ENCODE data around the gene ARAP2. TPM values are rescaled to one million over a fixed set of nuclear protein-coding genes. Genes with fewer than 3 reads are reported as not detected.

ARAP2 gene
- total RNA-seq, 4 donors from 2014 or later: 82.8 to 136 (median 105) TPM

GRCh38 chr4:36178484-36178883 lies 65.8 kb downstream of the ARAP2 start:
- WGBS, 2 donors: 78 to 81% methylated on average over 3 of the region's 3 CpGs
- no peak for TF ChIP-seq CTCF (IDR thresholded peaks at IDR 0.05)
- no peak for TF ChIP-seq POLR2A (IDR thresholded peaks at IDR 0.05)
- intact Hi-C loops (cut with DNase I; ENCODE audit: low total_unique reads): no loop called here
- no peak overlapping the region for H3K4me3 ChIP-seq (ENCODE audit: low read depth, poor library complexity, severe bottlenecking)
- DNase-seq (ENCODE audit: low spot score in 2 of 2): no peak

DNA sequence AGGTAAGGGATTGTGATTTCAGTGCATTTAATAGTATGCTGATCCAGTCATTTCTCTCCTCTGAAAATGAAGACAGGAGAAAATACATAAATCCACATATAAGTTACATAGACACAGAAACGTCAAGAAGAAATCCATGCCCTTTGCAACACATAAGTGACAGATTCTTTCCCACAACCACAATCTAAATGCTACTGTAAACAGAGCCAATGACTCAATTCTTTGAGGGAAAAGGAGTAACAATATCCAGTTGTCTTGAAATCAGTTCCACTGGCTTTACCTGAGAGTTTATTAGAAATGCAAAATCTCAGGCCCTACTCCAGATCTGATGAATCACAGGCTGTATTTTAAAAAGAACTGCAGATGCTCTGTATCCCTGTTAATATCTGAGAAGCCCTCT lies 66.4 kb downstream of the ARAP2 start:
- intact Hi-C loops (cut with DNase I; ENCODE audit: low total_unique reads): no loop called here
- TF ChIP-seq CTCF (IDR thresholded peaks at IDR 0.05): no peak
- no peak for DNase-seq (ENCODE audit: low spot score in 2 of 2)
- 62 to 73% methylated on average over 1 of the region's 1 CpG for WGBS, 2 donors
- no peak overlapping the region for H3K4me3 ChIP-seq (ENCODE audit: low read depth, poor library complexity, severe bottlenecking)

DNA sequence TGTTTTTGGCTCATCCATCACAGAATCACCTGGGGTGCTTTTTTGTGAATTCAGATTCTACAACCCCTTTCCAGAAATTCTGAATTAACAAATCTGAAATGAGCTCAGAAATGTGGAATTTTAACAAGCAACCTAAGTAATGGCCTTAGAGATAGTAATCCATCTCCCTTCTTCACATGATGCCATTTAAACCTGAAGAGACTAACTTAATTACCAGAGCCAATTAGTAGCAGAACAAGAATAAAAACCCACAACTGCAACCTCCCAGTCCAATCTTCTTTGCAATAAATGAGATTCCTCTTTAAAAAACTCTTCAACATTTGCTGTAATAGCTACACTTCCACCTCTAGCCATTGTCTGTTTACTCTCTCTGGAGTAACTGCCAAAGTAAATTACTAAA lies 69.7 kb downstream of the ARAP2 start:
- intact Hi-C loops (cut with DNase I; ENCODE audit: low total_unique reads): no loop called here
- H3K4me3 ChIP-seq (ENCODE audit: low read depth, poor library complexity, severe bottlenecking): no peak overlapping the region
- DNase-seq (ENCODE audit: low spot score in 2 of 2): no peak
- TF ChIP-seq CTCF (IDR thresholded peaks at IDR 0.05) (no peak), POLR2A (IDR thresholded peaks at IDR 0.05) (no peak)

DNA sequence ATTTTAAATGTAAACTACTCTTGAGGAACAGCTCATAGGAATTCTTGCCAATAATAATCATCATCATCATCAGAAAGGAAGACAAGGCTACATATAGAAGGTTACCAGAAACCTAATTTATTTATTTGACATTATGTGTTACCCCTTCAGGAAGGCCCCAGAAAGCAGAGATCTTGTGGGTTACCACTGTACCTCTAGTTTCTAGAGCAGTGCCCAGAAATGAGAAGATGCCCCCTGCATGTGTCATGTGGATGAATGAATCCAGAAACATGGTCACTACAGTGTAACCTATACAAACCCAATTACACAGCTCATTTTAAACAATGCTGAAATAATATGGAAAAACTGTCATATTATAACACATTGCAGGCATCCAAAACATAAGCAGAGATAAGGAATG lies 70.4 kb downstream of the ARAP2 start:
- TF ChIP-seq POLR2A (IDR thresholded peaks at IDR 0.05): no peak
- TF ChIP-seq CTCF (IDR thresholded peaks at IDR 0.05): no peak
- no peak overlapping the region for H3K4me3 ChIP-seq (ENCODE audit: low read depth, poor library complexity, severe bottlenecking)
- intact Hi-C loops (cut with DNase I; ENCODE audit: low total_unique reads): no loop called here
- no peak for DNase-seq (ENCODE audit: low spot score in 2 of 2)

DNA sequence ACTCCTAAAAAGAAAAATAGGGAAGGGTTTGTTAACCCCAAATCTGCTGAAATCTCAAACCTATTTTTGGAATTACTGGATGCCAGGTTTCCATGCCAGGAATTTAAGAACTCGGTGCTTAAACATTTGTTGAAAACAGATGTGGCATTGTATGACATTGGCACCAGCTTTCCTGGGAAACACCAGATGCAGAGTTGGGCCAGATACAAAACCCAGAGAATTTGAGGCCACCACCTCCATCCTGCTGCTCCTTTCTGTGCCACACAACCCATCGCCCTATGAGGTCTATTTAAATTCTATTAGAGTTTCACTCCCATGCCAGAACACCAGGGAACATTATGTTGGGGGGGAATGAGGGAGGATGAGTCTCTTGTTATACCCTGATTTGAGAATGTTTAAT lies 71.7 kb downstream of the ARAP2 start:
- intact Hi-C loops (cut with DNase I; ENCODE audit: low total_unique reads): no loop called here
- WGBS, 2 donors: 39 to 51% methylated on average over 2 of the region's 2 CpGs
- no peak overlapping the region for H3K4me3 ChIP-seq (ENCODE audit: low read depth, poor library complexity, severe bottlenecking)
- no peak for DNase-seq (ENCODE audit: low spot score in 2 of 2)
- TF ChIP-seq CTCF (IDR thresholded peaks at IDR 0.05) (no peak), POLR2A (IDR thresholded peaks at IDR 0.05) (no peak)

DNA sequence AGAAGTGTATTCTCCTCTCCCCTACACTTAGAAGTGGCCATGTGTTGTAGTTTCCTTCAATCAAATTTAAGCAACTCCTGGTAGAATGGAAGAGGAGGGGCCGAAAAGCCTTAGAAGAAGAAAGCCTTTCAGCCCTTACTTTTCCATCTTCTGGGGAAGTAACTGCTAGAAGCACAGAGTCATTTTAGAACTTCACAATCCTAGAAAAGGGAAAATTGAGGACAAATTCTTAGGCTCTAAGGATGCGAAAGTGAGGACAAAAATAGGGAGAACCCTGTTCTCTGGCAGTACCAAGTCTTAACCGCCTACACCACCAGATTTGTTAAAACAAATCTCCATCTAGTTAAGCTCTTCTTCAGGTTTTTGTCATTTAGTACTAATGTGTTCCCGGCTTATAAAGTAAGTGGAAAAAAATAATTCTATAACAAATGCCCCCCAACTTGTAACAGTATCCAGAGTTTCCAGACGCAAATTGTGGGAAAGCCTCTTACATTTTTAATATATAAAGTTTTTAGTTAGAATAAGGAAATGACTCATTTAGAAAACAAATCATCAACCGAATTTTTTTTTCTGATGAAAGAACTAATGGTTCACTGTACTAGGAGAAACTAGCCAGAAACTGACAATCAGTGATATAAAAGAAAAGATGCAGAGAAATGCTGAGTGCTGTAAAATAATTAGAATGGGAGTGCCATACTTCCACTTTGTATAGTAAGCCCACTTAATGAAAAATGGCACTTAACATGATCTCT lies 76.0 kb downstream of the ARAP2 start:
- intact Hi-C loops (cut with DNase I; ENCODE audit: low total_unique reads): no loop called here
- no peak overlapping the region for H3K4me3 ChIP-seq (ENCODE audit: low read depth, poor library complexity, severe bottlenecking)
- no peak for TF ChIP-seq CTCF (IDR thresholded peaks at IDR 0.05)
- no peak for TF ChIP-seq POLR2A (IDR thresholded peaks at IDR 0.05)
- 82 to 86% methylated on average over 6 of the region's 6 CpGs for WGBS, 2 donors
- no peak for DNase-seq (ENCODE audit: low spot score in 2 of 2)

Data from lower leg skin (tissue), 4 donors.